ENCODE results near the gene ENDOU. TPM values are rescaled to one million over a fixed set of nuclear protein-coding genes. Genes with fewer than 3 reads are reported as not detected.

The ENDOU gene
- total RNA-seq, 1 donor from 2014 or later = not detected

DNA sequence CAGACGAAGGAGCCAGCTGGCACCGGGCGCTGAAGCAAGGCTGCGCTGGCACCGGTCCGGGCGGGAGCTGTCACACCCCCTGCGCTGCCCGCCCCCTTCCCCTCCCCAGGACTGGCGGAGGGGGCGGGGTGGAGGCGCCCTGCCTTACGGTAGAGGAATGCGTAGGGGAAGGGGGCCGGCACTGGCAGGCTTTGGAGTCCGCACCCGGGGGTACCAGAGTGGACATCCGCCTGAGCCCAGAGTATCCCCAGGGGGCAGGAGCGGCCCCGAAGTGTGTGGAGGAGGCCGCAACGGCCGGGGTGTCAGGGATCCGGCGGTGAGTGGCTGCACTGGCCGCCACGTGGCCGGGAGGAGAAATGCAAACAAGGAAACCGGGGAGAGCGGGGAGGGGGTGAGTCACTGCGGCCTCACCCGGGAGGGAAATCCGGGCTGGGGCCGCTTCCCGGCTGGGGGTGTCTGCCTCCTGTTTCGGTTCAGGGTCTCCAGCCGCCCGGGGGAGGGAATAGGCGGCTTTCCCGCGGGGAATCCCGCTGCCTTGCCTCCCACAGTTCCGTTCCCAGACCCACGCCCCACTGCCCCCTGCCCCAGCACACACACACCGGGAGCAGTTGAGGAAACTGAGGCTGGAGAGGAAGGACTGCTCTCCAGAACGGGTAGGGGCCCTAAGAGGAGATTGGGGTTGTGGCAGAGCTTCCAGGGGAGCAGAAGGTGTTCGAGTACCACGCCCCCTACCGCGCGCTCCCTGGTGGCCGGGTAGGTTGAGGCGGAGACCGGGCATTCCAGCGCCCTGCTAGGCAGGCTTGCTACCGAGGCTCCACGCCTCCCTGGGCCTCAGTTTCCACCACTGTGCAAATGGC is 33.8 kb upstream of the ENDOU start, which contains the start of gene RAPGEF3:
TSS of gene RAPGEF3 (minus strand) at position 47 of the 857 bp plus-strand sequence. CDS start 324 bp downstream, outside the sequence.
- peak; percentile 92 to 93 for ATAC-seq
- peak; percentile 54 for TF ChIP-seq CTCF (IDR thresholded peaks at IDR 0.05)

GRCh38 chr12:47758584-47758833 is 33.2 kb upstream of the ENDOU start:
- H3K4me1 ChIP-seq = peaks cover 53% of the 10 kb centered on the region
- H3K27ac ChIP-seq = peak overlapping the region; percentile 84
- H3K27me3 ChIP-seq (ENCODE audit: low read depth) = no peaks in the 10 kb centered on the region
- peak overlapping the region; percentile 68 for H3K4me3 ChIP-seq
- no peaks in the 10 kb centered on the region for H3K36me3 ChIP-seq
- no peak for ATAC-seq
- no peaks in the 10 kb centered on the region for H3K9me3 ChIP-seq
- intact Hi-C loops (cut with DNase I) = no loop called here
- no peak for DNase-seq
- no peak for TF ChIP-seq CTCF (IDR thresholded peaks at IDR 0.05)

More for the DNA sequence above, 33.8 kb upstream of the ENDOU start, which contains the start of gene RAPGEF3:
- no peaks in the 10 kb centered on the region for H3K36me3 ChIP-seq
- intact Hi-C loops (cut with DNase I) = no loop called here
- no peaks in the 10 kb centered on the region for H3K9me3 ChIP-seq
- H3K27me3 ChIP-seq (ENCODE audit: low read depth) = no peaks in the 10 kb centered on the region
- H3K4me3 ChIP-seq = peak within 1 kb of the TSS; percentile 68
- peaks cover 47% of the 10 kb centered on the region for H3K4me1 ChIP-seq
- peak; percentile 90 for DNase-seq
- peak within 1 kb of the TSS; percentile 84 for H3K27ac ChIP-seq

DNA sequence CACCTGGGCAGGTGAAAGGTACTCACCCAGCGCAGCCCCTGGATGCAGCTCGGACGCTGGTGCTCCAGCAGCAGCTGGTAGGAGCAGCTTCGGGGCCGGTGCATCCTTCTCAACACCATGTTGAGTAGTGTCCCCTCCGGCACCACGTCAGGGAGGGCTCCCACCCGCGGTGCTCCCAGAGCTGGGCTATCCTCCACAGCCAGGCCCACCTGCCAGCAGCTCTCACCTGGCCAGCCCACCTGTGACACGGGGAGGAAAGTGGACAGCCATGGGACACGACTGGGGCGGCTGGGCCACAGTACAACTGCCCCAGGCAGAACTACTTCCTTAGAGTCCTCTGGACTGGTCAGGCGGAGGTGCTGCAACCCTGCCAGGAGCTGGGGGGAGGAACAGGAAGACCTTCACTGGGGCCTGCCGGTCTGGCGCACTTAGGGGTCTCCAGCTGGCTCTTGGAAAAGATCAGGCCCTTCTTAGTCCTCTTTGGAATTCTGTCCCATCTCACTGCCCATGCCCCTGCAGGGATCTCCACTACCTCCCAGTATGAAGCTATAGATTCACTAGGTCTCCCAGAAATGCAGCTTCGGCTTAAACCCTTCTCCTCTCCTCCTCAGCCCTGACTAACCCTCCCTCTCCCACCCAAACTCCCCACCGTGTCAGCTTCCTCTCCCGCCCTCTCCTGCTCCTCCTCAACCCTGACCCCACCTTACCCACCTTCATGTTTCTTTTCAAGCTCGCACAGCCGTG is 32.7 kb upstream of the ENDOU start:
- peak in 1 of 2 donors; percentile 22 for ATAC-seq
- Histone ChIP-seq H3K36me3 (no peaks in the 10 kb centered on the region), H3K9me3 (no peaks in the 10 kb centered on the region), H3K4me3 (peak overlapping the region; percentile 68), H3K27me3 (ENCODE audit: low read depth) (no peaks in the 10 kb centered on the region), H3K4me1 (peaks cover 58% of the 10 kb centered on the region), H3K27ac (peak overlapping the region; percentile 84)
- TF ChIP-seq CTCF (IDR thresholded peaks at IDR 0.05) = no peak
- intact Hi-C loops (cut with DNase I) = no loop called here
- DNase-seq = peak; percentile 73

- Histone ChIP-seq H3K27ac (peak overlapping the region; percentile 84), H3K9me3 (no peaks in the 10 kb centered on the region), H3K36me3 (no peaks in the 10 kb centered on the region), H3K27me3 (ENCODE audit: low read depth) (no peaks in the 10 kb centered on the region), H3K4me3 (peak overlapping the region; percentile 68), H3K4me1 (peaks cover 64% of the 10 kb centered on the region)
- ATAC-seq (no peak), DNase-seq (peak; percentile 41)
- intact Hi-C loops (cut with DNase I) = no loop called here
- TF ChIP-seq CTCF (IDR thresholded peaks at IDR 0.05) = no peak
Measured at GRCh38 chr12:47757364-47757839, 32.1 kb upstream of the ENDOU start.

DNA sequence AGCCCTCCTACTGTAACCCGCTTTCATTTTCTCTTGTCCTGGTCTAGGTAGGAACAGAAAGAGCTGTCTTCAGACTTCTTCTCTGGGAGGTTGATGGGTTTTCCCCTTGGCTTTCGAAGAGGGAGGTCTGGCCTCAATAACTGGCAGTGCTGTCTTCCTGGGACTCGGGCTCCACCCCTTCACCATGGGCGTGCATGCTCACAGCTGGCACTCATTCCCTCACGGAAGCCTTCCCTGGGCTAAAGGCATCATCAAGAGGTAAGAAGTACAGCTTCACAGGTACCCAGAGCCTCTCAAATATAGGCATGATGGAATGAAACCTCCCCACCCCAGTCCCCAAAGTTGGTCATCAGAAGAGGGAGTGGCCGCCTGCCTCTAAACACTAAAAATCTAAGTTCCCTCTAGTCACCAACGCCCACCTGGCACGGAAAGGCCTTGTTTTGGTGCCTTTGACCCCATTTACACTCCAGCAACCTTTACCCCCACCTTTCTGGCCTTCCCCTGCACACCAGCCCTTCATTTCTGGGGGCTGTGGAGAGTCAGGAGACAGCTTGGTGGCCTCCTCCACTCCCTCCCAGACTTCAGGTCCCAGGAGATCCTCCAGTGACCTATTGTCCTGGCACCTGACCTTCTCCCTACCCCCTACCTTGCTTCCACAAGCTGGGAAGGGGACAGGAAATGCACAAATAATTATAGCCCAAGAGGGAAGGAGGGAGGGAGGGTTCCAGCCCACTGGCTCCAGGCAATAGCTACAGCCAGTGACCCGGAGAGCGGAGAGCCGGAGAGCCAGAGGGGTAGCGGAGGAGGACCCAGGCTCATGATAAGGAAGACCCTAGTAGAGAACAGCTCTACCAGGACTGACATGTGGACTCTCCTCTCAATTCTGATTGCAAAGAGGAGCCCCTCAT is 30.6 kb upstream of the ENDOU start:
- intact Hi-C loops (cut with DNase I) = no loop called here
- Histone ChIP-seq H3K9me3 (no peaks in the 10 kb centered on the region), H3K27ac (peak overlapping the region; percentile 84), H3K4me3 (peak overlapping the region; percentile 68), H3K36me3 (peaks cover 7% of the 10 kb centered on the region), H3K27me3 (ENCODE audit: low read depth) (no peaks in the 10 kb centered on the region), H3K4me1 (peaks cover 67% of the 10 kb centered on the region)
- DNase-seq = peak; percentile 62
- no peak for TF ChIP-seq CTCF (IDR thresholded peaks at IDR 0.05)
- peak in 1 of 2 donors; percentile 13 for ATAC-seq

Data from lower lobe of right lung (tissue), 2 donors.